ENCODE measurements around the gene ILKAP. TPM values are rescaled to one million over a fixed set of nuclear protein-coding genes. Genes with fewer than 3 reads are reported as not detected.

The ILKAP gene
- total RNA-seq, 1 experiment from 2014 or later: 31.6 TPM

- Histone ChIP-seq H3K27me3 (replicated peaks; ENCODE audit: control insufficient read depth, insufficient read depth, low read length) (no peaks in the 10 kb centered on the region), H3K4me3 (ENCODE audit: low read depth, low read length) (no peak overlapping the region), H3K36me3 (ENCODE audit: control insufficient read depth, insufficient read depth, low read length) (peaks cover 2% of the 10 kb centered on the region; the same call in 1 of the 2 replicates), H3K4me1 (no peaks in the 10 kb centered on the region), H3K9me3 (no peaks in the 10 kb centered on the region)
- Mint-ChIP-seq H3K9me3 (ENCODE audit: unreplicated experiment) (no peaks in the 10 kb centered on the region), H3K27me3 (ENCODE audit: insufficient read depth, unreplicated experiment) (no peaks in the 10 kb centered on the region), H3K27ac (ENCODE audit: unreplicated experiment) (no peak overlapping the region), H3K4me3 (ENCODE audit: unreplicated experiment) (no peak overlapping the region), H3K4me1 (ENCODE audit: low read depth, unreplicated experiment) (no peaks in the 10 kb centered on the region), H3K36me3 (ENCODE audit: insufficient read depth, unreplicated experiment) (peaks cover 2% of the 10 kb centered on the region)
- intact Hi-C loops (cut with micrococcal nuclease; ENCODE audit: unreplicated experiment): no loop called here
- POLR2A ChIA-PET: no interaction called here
- TF ChIP-seq, protein P1, sequence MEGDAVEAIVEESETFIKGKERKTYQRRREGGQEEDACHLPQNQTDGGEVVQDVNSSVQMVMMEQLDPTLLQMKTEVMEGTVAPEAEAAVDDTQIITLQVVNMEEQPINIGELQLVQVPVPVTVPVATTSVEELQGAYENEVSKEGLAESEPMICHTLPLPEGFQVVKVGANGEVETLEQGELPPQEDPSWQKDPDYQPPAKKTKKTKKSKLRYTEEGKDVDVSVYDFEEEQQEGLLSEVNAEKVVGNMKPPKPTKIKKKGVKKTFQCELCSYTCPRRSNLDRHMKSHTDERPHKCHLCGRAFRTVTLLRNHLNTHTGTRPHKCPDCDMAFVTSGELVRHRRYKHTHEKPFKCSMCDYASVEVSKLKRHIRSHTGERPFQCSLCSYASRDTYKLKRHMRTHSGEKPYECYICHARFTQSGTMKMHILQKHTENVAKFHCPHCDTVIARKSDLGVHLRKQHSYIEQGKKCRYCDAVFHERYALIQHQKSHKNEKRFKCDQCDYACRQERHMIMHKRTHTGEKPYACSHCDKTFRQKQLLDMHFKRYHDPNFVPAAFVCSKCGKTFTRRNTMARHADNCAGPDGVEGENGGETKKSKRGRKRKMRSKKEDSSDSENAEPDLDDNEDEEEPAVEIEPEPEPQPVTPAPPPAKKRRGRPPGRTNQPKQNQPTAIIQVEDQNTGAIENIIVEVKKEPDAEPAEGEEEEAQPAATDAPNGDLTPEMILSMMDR (IDR thresholded peaks at IDR 0.05; ENCODE audit: insufficient read depth in 1 of 2, low read depth in 1 of 2, low read length in 1 of 2, severe bottlenecking in 1 of 2, unreplicated experiment in 1 of 2): no peak
- CTCF ChIA-PET: interaction anchor here (1.1 kb wide), 1 partner anchor 16 kb away, joined by 5 read pairs; no protein-coding TSS in a partner anchor
- DNase-seq: no peak
- no TSS peak for BruUV-seq (replicated peaks)
Measured at GRCh38 chr2:238247841-238248453, 44.5 kb upstream of the ILKAP start.

GRCh38 chr2:238247002-238247822 is 43.7 kb upstream of the ILKAP start:
- Histone ChIP-seq H3K4me1 (no peaks in the 10 kb centered on the region), H3K9me3 (no peaks in the 10 kb centered on the region), H3K36me3 (ENCODE audit: control insufficient read depth, insufficient read depth, low read length) (peaks cover 2% of the 10 kb centered on the region; the same call in 1 of the 2 replicates), H3K4me3 (ENCODE audit: low read depth, low read length) (no peak overlapping the region), H3K27me3 (replicated peaks; ENCODE audit: control insufficient read depth, insufficient read depth, low read length) (no peaks in the 10 kb centered on the region)
- DNase-seq: no peak
- TF ChIP-seq, protein P1 (IDR thresholded peaks at IDR 0.05; ENCODE audit: insufficient read depth in 1 of 2, low read depth in 1 of 2, low read length in 1 of 2, severe bottlenecking in 1 of 2, unreplicated experiment in 1 of 2): no peak
- Mint-ChIP-seq H3K4me1 (ENCODE audit: low read depth, unreplicated experiment) (no peaks in the 10 kb centered on the region), H3K36me3 (ENCODE audit: insufficient read depth, unreplicated experiment) (no peaks in the 10 kb centered on the region), H3K27ac (ENCODE audit: unreplicated experiment) (peak overlapping the region; percentile 25), H3K9me3 (ENCODE audit: unreplicated experiment) (no peaks in the 10 kb centered on the region), H3K4me3 (ENCODE audit: unreplicated experiment) (no peak overlapping the region), H3K27me3 (ENCODE audit: insufficient read depth, unreplicated experiment) (no peaks in the 10 kb centered on the region)
- CTCF ChIA-PET: interaction anchor here (1.1 kb wide), 1 partner anchor 16 kb away, joined by 5 read pairs; no protein-coding TSS in a partner anchor
- POLR2A ChIA-PET: no interaction called here
- BruUV-seq (replicated peaks): no TSS peak
- intact Hi-C loops (cut with micrococcal nuclease; ENCODE audit: unreplicated experiment): no loop called here

DNA sequence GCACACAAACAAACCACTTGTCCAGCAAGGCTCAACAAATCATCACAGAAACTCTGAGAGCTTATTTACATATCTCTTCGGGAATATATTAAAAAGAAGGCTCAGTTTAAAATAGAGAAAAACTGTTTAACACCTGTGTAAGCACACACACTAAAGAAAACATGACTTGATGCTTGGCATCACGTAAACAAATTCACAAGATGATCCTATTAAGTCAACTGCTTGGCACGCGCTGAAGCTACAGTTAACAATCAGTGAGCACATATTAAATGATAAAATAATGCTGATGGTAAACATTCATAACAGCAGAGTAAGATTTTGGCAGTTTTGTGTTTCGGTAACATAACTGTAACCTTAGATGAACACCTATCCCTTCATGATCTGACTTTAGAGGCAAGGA is 40.7 kb upstream of the ILKAP start:
- TF ChIP-seq, protein P1 (IDR thresholded peaks at IDR 0.05; ENCODE audit: insufficient read depth in 1 of 2, low read depth in 1 of 2, low read length in 1 of 2, severe bottlenecking in 1 of 2, unreplicated experiment in 1 of 2): no peak
- BruUV-seq (replicated peaks): TSS peak; percentile 23
- no peak for DNase-seq
- H3K4me3 Mint-ChIP-seq (ENCODE audit: unreplicated experiment): no peak overlapping the region
- no peak overlapping the region for H3K27ac Mint-ChIP-seq (ENCODE audit: unreplicated experiment)
- Histone ChIP-seq H3K36me3 (ENCODE audit: control insufficient read depth, insufficient read depth, low read length) (peaks cover 2% of the 10 kb centered on the region; the same call in 1 of the 2 replicates), H3K4me3 (ENCODE audit: low read depth, low read length) (no peak overlapping the region), H3K4me1 (no peaks in the 10 kb centered on the region), H3K27me3 (replicated peaks; ENCODE audit: control insufficient read depth, insufficient read depth, low read length) (no peaks in the 10 kb centered on the region), H3K9me3 (no peaks in the 10 kb centered on the region)
- no peaks in the 10 kb centered on the region for H3K27me3 Mint-ChIP-seq (ENCODE audit: insufficient read depth, unreplicated experiment)
- POLR2A ChIA-PET: no interaction called here
- H3K9me3 Mint-ChIP-seq (ENCODE audit: unreplicated experiment): no peaks in the 10 kb centered on the region
- H3K36me3 Mint-ChIP-seq (ENCODE audit: insufficient read depth, unreplicated experiment): peaks cover 11% of the 10 kb centered on the region
- H3K4me1 Mint-ChIP-seq (ENCODE audit: low read depth, unreplicated experiment): no peaks in the 10 kb centered on the region
- intact Hi-C loops (cut with micrococcal nuclease; ENCODE audit: unreplicated experiment): no loop called here
- CTCF ChIA-PET: no interaction called here
